ENCODE measurements around the gene KMT2B.

KMT2B gene

DNA sequence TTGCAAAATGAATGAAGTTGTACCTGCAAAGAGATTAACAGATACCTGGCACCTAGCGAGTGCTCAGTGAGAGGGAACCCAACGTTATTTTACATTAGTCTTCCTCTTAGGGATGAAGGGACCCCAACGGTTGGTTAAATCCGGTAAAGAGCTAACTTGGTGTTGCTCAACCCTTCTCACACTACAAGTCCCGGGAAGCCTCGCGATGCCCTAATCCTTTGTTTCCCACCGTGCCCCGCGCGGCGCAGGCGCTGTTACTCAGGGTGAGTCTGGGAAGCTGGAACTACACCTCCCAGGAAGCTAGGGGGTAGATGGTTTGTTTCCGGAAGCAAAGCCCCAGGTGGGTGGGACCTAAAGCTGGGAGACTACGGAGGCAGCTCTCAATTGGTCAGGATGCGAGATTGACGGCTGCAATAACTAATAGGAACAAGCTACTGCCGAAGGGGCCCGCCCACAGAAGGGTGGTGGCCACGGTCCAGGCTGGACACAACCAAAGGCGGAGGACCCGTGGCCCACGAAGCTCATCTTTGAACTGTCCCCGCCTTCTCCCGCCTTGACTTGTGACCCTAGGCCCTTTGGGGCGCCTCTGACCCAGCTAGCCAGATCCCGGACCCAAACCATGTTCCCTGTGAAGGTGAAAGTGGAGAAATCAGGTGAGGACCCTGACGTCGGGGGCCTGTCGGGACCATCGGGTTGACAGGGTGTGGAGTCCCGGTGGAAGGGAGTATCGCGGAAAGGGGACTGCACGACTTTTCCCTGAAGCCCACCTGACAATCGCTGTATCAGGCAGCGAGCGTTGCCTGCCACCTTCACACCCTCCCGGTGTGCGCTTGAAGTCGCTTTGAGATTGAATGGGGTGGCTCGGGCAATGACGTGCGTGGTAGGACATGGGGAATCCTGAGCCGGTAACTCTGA, 30.6 kb downstream of the KMT2B start, which contains the start of gene LIN37:
Gene LIN37 (plus strand): TSS at position 471 of the 915 bp plus-strand sequence. CDS start 149 bp downstream, at position 620.
- TF ChIP-seq, protein P1, sequence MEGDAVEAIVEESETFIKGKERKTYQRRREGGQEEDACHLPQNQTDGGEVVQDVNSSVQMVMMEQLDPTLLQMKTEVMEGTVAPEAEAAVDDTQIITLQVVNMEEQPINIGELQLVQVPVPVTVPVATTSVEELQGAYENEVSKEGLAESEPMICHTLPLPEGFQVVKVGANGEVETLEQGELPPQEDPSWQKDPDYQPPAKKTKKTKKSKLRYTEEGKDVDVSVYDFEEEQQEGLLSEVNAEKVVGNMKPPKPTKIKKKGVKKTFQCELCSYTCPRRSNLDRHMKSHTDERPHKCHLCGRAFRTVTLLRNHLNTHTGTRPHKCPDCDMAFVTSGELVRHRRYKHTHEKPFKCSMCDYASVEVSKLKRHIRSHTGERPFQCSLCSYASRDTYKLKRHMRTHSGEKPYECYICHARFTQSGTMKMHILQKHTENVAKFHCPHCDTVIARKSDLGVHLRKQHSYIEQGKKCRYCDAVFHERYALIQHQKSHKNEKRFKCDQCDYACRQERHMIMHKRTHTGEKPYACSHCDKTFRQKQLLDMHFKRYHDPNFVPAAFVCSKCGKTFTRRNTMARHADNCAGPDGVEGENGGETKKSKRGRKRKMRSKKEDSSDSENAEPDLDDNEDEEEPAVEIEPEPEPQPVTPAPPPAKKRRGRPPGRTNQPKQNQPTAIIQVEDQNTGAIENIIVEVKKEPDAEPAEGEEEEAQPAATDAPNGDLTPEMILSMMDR (IDR thresholded peaks at IDR 0.05; ENCODE audit: insufficient read depth, low read depth, low read length, missing control alignments): no peak
- peak within 1 kb of the TSS; percentile 99 for H3K4me3 ChIP-seq (ENCODE audit: low read length)
- DNase-seq (ENCODE audit: low read depth): peak; percentile 99

GRCh38 chr19:35750167-35750566, 32.4 kb downstream of the KMT2B start:
- no peak overlapping the region for H3K4me3 ChIP-seq (ENCODE audit: low read length)
- TF ChIP-seq, protein P1 (IDR thresholded peaks at IDR 0.05; ENCODE audit: insufficient read depth, low read depth, low read length, missing control alignments): no peak
- DNase-seq (ENCODE audit: low read depth): peak; percentile 22

DNA sequence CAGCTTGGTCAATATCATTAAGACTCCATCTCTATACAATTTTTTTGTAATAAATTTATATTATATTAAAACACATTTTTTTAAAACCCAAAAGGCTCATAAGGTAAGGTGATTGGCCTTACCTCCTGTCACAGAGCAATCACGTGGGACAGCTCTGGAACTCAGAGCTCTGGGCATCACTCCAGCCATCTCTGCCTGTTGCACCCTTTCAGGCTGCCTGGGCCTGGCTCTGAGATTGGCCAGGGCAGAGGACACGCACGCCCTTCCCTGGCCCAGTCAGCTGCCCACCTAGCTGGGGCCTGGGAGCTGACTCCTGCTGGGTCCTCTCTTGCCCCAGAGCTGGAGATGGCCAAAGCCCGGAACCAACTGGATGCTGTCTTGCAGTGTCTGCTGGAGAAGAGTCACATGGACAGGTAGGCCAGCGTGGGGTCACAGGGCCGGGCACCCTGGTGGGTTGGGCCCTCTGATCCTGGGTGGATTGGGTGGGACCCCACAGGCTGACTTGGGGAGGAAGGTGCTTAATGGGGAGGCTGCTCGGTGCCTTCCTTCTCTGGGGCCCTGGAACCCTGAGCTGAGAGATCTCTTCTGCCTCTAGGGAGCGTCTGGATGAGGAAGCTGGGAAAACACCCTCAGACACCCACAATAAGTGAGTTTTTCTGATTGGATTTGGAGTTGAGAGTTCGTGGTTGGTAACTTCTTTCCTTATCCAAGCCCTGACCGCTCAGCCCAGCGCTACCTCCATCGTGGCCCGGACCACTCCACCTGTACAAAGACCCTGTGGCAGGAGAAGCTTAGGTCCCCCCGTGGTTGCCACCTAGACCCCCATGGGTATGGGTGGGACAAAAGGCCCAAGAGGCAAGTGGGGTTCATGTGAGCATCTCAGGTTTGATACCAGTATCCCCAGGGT, 34.3 kb downstream of the KMT2B start:
- no peak for DNase-seq (ENCODE audit: low read depth)
- TF ChIP-seq, protein P1 (IDR thresholded peaks at IDR 0.05; ENCODE audit: insufficient read depth, low read depth, low read length, missing control alignments): no peak
- H3K4me3 ChIP-seq (ENCODE audit: low read length): no peak overlapping the region

DNA sequence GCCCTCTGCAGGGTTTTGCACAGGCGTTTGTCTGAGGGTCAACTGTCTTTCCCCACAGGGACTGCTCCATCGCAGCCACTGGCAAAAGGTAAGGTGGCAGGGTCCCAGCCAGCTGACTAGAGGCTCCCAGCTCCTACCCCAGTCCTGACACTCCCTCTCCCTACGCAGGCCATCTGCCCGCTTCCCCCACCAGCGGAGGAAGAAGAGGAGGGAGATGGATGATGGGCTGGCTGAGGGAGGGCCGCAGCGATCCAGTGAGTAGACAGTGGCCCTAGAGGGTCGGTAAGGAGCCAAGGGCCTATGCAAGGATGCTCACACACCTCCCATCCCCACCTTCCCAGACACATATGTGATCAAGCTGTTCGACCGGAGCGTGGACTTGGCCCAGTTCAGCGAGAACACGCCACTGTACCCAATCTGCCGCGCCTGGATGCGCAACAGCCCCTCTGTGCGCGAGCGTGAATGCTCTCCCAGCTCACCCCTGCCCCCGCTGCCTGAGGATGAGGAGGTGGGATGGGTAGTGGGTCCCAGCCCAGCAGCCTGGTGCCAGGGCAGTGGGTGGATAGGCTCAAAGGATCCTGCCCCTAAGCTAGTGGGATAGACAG, 35.0 kb downstream of the KMT2B start:
- H3K4me3 ChIP-seq (ENCODE audit: low read length): no peak overlapping the region
- DNase-seq (ENCODE audit: low read depth): no peak
- TF ChIP-seq, protein P1 (IDR thresholded peaks at IDR 0.05; ENCODE audit: insufficient read depth, low read depth, low read length, missing control alignments): no peak

- H3K4me3 ChIP-seq (ENCODE audit: low read length): no peak overlapping the region
- TF ChIP-seq, protein P1 (IDR thresholded peaks at IDR 0.05; ENCODE audit: insufficient read depth, low read depth, low read length, missing control alignments): no peak
- no peak for DNase-seq (ENCODE audit: low read depth)
Measured at GRCh38 chr19:35753634-35754369, 36.0 kb downstream of the KMT2B start.

Measured in epithelial cell of esophagus (primary cell).